ENCODE results near the gene OR4M2.
"Not testable (repeated sequence)": the region's sequence is repeated elsewhere in the genome, so short reads cannot be mapped to it uniquely, and the experiment has no call there.

The OR4M2 gene, protein sequence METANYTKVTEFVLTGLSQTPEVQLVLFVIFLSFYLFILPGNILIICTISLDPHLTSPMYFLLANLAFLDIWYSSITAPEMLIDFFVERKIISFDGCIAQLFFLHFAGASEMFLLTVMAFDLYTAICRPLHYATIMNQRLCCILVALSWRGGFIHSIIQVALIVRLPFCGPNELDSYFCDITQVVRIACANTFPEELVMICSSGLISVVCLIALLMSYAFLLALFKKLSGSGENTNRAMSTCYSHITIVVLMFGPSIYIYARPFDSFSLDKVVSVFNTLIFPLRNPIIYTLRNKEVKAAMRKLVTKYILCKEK

DNA sequence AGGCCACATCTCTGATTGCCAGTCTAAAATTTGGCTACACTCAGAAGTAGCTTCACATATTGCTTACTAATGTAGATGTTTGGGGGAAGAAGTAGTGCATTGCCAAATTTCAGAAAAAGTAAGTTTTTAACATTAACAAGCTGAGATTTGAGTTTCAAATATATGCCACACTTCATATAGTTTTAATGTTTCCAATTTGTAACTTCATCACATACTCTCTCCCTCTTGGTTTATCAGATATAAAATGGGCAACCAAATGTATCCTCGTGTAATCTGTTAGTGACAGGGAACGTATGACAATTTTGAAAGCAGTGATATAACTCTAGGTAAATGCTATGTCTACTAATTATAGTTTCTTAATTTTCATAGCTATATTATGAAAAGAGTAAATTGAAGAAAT is at the start of gene OR4M2:
OR4M2 (plus strand) TSS at position 301 of the 400 bp plus-strand sequence; CDS start at position 399, 98 bp downstream.
- not testable (repeated sequence) for DNase-seq

DNA sequence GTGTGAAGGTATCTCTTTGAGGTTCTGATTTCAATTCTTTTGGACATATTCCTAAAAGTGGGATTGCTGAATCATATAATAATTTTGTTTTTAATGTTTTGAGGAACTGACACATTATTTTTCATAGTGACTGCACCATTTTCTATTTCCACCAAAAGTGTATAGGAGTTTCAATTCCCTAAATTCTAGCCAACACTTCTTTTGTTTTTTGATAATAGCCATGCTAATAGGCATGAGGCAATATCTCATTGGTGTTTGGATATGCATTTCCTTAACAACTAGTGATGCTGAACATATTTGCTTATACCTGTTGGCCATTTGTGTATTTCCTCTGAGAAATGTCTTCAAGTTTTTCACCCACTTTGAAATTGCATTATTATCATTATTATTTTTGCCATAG is 11.1 kb upstream of the OR4M2 start:
- DNase-seq = not testable (repeated sequence)

DNA sequence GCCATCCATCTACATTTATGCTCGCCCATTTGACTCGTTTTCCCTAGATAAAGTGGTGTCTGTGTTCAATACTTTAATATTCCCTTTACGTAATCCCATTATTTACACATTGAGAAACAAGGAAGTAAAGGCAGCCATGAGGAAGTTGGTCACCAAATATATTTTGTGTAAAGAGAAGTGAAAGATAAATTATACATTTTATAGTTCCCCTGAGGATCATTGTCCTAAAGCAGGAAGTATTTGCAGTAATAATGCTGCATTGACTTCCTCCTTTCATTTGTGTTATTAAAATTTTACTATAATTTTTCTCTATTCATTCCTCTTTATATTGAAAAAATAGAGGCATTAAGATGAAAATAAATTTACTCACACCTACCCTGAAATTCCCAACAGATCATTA is 1.1 kb downstream of the OR4M2 start:
- DNase-seq = not testable (repeated sequence)

DNA sequence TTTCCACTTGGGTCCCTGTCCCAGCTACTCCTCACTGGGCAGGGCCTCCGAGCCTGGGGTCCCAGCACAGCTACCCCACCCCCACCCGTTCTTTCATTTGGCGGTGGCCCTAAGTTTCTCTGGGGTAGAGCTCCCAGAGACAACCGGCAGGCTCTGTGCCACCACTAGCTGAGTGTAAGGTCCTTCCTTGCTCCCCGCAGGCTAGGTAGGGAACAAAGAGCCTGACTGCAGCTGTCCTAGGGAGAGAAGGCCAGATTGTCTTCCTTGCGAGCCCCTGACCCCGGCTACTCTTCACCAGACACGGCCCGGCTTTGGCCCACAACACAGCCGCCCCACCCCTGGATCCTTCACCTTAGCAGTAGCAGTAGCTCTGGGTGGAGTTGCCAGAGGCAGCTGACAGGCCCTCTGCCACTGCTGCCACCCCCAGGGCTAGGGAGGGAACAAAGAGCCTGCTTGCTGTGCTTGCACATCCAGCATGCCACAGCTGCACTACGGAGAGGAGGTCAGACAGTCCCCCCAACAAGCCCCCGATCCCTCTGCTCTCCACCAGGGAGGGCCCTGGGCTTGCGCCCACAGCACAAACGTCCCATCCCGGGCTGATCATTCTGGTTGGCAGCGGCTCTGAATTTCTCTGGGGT is 18.4 kb downstream of the OR4M2 start:
- not testable (repeated sequence) for DNase-seq

DNA sequence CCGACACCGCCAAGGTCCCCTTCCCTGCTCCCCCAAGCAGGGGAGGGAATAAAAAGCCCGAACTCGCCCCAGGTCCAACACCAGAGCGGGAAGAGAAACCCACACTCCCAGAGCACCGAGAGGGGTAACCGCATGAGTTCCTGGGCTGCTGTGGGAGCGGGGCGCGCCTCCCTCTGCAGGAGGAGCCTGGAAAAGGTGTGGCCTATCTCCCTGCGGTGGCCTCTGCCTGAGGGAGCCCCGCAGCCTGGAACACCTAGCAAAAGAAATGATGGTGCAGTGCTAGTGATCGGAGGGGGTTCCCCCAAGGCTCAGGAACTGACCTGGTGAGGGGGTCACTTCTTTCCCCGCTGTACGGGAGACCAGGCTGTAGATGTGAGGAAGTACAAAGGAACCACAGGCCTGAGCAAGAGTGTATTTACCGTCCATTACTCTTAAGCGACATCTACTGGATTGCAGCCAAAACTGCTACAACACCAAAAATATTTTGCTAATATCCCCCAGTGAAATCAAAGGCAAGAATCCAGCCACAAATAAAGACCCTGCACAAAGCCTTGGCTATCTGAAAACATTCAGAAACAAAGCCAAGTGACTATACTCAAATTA is 19.1 kb downstream of the OR4M2 start:
- DNase-seq = not testable (repeated sequence)

DNA sequence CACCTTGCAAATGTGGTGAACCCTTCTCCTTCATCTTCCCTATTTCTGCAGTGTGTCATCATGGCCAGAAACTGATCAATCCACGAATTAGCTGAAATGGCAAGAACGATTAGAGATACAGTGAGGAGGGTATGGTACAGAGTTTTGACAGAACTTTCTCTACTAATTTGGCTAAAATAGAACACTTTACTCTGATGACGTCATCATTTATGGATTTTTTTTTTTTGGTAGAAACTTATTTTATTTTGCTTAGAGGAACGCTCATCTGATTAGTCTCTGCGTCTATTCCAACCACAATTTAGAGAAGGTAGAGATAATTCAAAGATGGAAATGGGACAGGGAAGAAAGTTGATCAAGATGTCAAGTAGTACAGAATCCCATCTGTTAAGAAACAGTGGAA is 41.7 kb downstream of the OR4M2 start:
- not testable (repeated sequence) for DNase-seq
